ENCODE results near the gene NFE2L1. TPM values are rescaled to one million over a fixed set of nuclear protein-coding genes. Genes with fewer than 3 reads are reported as not detected.
A peak's percentile ranks its signal among the peaks of the same experiment; 100 is the strongest.

Gene NFE2L1, protein sequence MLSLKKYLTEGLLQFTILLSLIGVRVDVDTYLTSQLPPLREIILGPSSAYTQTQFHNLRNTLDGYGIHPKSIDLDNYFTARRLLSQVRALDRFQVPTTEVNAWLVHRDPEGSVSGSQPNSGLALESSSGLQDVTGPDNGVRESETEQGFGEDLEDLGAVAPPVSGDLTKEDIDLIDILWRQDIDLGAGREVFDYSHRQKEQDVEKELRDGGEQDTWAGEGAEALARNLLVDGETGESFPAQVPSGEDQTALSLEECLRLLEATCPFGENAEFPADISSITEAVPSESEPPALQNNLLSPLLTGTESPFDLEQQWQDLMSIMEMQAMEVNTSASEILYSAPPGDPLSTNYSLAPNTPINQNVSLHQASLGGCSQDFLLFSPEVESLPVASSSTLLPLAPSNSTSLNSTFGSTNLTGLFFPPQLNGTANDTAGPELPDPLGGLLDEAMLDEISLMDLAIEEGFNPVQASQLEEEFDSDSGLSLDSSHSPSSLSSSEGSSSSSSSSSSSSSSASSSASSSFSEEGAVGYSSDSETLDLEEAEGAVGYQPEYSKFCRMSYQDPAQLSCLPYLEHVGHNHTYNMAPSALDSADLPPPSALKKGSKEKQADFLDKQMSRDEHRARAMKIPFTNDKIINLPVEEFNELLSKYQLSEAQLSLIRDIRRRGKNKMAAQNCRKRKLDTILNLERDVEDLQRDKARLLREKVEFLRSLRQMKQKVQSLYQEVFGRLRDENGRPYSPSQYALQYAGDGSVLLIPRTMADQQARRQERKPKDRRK
- 107 and 420 TPM in 2 replicates for total RNA-seq

DNA sequence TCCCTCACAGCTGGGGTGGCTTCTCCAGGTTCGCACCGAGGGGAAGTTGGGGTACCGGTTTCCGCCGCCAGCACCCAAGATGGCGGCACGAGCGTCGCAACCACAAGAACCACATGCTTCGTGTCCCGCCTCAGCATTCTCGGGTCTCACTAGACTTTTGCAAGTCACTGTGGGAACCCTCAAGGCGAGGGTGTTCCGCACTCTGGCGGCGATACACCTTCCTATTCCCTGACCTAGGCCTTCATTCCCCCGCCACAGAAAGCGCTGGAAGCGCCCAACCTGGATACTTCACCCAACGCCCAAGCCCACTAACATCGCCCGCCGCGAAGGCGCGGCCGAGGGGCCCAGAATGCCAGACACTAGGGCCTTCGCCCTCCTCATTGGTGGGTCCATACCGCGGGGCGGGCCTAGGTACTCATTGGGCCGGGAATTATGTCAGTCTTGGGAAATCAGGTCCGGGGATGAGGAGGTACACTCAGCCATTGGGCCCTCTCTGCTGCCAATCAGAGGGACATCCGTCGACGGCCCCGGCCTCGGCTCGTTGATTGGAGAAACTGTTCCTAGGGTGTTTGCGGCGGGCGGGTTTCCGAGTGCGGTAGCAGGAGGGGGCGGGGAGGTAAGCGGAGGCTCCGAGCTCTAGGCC lies at the start of gene NFE2L1:
Gene NFE2L1 (plus strand): TSS at position 619 of the 643 bp plus-strand sequence. CDS start 2,760 bp downstream, outside the sequence.

GRCh38 chr17:48037036-48037837 lies 10.9 kb upstream of the NFE2L1 start, which contains the start of gene COPZ2:
Gene COPZ2, minus strand, starts transcription at chr17:48037797. Its CDS starts 20 bp downstream, at chr17:48037777.

DNA sequence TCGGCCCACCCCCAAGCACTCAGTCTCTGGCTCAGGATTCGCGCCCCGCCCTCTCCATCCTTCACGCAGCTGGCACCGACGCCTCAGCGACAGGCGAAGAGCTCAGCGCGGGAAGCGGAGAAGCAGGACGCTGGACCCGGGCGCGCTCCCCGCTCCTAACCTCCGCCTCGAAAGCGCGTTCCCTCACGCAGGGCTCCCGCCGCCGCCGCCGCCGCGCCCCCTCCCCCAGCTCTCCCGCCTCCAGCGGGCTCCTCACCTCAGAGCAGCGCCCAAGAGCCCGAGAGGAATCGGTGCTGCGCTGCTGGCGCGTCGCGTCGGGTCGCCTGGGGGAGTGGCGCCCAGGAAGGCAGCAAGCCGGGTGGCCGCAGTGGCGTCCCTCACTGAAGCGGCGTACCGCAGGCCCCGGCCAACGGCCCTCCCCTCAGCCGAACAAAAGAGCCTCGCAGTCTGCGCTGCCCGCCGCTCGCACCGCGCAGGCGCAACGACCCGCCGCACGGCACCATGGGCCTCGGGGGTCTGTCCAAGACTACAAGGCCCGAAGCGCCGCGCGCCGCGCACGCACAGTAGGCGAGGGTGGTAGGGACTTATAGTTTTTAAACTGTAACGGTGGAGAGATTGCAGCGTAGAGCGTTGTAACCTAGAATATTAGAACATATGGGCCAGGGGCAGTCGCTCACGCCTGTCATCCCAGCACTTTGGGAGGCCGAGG lies 53.0 kb downstream of the NFE2L1 start, which contains the start of gene CBX1:
Gene CBX1 (minus strand): TSS at position 467 of the 709 bp plus-strand sequence. CDS start 24,474 bp downstream, outside the sequence.

DNA sequence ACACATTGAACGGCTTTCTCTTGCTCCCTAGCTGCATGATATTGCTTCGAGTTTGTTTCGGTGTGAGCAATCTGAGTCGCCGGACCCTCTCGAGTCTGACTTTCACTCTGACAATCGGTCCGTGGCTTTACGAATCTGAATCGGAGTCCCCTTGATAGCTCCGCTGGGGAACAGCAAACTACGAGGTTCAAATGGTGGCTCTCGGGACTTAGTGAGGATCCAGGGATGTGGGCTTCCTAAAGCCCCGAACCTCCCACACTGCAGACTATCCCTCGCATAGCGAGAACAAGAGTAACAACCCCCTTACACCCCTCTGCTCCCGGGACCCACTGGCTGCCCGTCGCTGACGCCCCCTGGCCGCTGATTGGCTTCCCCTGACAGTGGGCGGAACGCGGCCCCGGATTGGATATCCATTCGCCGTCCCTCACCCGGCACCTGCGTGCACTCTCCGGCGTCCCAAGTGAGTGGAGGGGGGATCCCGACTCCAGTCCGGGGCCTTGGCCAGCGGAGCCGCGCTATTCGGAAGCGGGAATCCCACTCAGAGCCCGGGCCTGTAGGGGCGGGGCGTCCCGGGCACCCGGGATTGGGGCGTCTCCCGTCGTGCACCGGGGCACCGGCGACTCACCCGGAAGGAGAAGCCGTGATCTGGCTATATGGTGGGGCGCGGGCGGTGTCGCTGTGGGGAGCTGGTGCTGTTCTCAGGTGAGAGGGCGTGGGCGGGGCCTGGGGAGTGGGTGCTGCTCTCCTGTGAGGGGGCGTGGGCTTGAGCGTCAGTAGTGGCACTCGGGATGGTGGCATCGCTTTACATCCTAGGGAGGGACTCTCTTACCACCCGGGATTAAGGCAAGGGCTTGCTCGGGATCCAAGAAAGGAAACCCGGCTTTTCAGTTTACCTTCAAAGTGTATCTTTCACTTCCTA lies 59.2 kb downstream of the NFE2L1 start, which contains the start of gene SNX11:
Gene SNX11 (plus strand): TSS at position 630 of the 919 bp plus-strand sequence. CDS start 4,278 bp downstream, outside the sequence.

Small RNA genes lying within 50 kb of the gene (small RNA-seq; reads per million reads assigned to genes)
- gene AC004477.2 (ENCODE audit: low replicate concordance), result not detected
- gene MIR152 (ENCODE audit: low replicate concordance), result 514 reads per million, percentile 99 among the genes with 10 or more reads in this experiment
- 0.75 reads per million, percentile 33 among the genes with 10 or more reads in this experiment for gene RNU6-1201P (ENCODE audit: low replicate concordance)

Other genes with a start within 250 kb of the NFE2L1 start
- 3.5 and 4.3 TPM in 2 replicates for gene OSBPL7, start 226.6 kb upstream of the NFE2L1 start, total RNA-seq
- gene MRPL10, start 216.8 kb upstream of the NFE2L1 start, total RNA-seq, result 30.6 and 56.2 TPM in 2 replicates
- gene LRRC46, start 216.7 kb upstream of the NFE2L1 start, total RNA-seq, result 0.22 and 0.29 TPM in 2 replicates
- gene SCRN2, start 207.1 kb upstream of the NFE2L1 start, total RNA-seq, result 30.8 and 33.7 TPM in 2 replicates
- gene SP6, start 197.2 kb upstream of the NFE2L1 start, total RNA-seq, result 0.22 and 0.43 TPM in 2 replicates
- gene SP2, start 152.1 kb upstream of the NFE2L1 start, total RNA-seq, result 3.7 and 6.6 TPM in 2 replicates
- gene PNPO, start 106.8 kb upstream of the NFE2L1 start, total RNA-seq, result 37.9 and 52.0 TPM in 2 replicates
- not detected in 2 replicates for gene PRR15L, start 90.5 kb upstream of the NFE2L1 start, total RNA-seq
- 45.5 and 85.3 TPM in 2 replicates for gene CDK5RAP3, start 77.2 kb upstream of the NFE2L1 start, total RNA-seq
- gene COPZ2, start 10.6 kb upstream of the NFE2L1 start, total RNA-seq, result 35.1 and 90.2 TPM in 2 replicates
- gene CBX1, start 53.1 kb downstream of the NFE2L1 start, total RNA-seq, result 23.6 and 38.7 TPM in 2 replicates
- gene SNX11, start 59.4 kb downstream of the NFE2L1 start, total RNA-seq, result 10.1 and 14.3 TPM in 2 replicates

Measured in placental pericyte (primary cell).